ENCODE results near the gene IWS1. TPM values are rescaled to one million over a fixed set of nuclear protein-coding genes. Genes with fewer than 3 reads are reported as not detected.

IWS1 gene
- total and polyA plus RNA-seq, 9 of the 15 experiments (the other 6 are each of a cell fraction or from before 2014, with no cell fraction given), result 20.8 to 67.2 (median 46.6) TPM

DNA sequence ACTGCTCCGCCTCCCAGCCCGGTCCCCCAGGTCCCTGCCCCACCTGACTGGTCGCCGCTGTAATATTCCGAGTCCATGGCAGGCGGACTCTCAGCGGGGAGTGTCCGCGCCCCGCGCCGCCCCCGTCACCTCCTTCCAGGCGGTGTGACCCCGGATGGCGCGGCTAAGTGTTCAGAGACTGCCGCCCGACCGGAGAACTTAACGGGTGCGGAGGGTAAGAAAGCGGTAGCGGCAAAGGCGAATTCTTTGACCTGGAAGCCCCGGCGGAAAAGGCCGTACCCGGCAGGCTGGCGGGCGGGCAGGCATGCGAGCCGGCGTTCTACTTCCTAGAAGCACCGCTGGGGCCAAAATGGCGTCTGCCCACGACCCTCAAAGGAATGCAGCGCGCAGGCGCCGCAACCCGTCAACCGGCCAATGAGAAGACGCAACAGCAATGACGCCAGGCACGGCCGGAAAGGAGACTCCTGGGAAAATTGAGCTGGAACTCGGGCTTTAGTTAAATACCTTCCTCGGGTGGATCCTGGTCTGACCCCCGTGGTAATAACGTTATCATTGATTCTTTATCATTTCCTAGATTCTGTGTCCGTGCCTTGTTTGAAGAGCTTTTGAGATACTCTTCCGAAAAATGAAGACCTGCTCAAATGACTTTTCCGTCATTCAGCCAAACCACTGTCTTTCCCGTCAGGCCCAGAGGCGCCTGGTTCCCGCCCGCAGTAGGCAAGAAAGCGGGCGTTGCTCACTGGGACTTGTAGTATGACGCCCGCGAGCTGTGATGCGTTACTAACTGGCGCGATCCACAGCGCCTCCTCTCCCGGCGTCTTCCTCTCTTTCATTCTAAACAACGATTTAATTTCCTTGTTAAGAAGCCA lies at the start of gene IWS1 (continued):
- TF ChIP-seq, protein P1, sequence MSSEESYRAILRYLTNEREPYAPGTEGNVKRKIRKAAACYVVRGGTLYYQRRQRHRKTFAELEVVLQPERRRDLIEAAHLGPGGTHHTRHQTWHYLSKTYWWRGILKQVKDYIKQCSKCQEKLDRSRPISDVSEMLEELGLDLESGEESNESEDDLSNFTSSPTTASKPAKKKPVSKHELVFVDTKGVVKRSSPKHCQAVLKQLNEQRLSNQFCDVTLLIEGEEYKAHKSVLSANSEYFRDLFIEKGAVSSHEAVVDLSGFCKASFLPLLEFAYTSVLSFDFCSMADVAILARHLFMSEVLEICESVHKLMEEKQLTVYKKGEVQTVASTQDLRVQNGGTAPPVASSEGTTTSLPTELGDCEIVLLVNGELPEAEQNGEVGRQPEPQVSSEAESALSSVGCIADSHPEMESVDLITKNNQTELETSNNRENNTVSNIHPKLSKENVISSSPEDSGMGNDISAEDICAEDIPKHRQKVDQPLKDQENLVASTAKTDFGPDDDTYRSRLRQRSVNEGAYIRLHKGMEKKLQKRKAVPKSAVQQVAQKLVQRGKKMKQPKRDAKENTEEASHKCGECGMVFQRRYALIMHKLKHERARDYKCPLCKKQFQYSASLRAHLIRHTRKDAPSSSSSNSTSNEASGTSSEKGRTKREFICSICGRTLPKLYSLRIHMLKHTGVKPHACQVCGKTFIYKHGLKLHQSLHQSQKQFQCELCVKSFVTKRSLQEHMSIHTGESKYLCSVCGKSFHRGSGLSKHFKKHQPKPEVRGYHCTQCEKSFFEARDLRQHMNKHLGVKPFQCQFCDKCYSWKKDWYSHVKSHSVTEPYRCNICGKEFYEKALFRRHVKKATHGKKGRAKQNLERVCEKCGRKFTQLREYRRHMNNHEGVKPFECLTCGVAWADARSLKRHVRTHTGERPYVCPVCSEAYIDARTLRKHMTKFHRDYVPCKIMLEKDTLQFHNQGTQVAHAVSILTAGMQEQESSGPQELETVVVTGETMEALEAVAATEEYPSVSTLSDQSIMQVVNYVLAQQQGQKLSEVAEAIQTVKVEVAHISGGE (CRISPR knock-in tag; IDR thresholded peaks at IDR 0.05), result peak in 1 of 3 experiments; percentile 22; a peak in 1 of 6 replicates
- TF ChIP-seq MAFK (IDR thresholded peaks at IDR 0.05; ENCODE audit: low read length) (no peak), KLF10 (CRISPR knock-in tag; IDR thresholded peaks at IDR 0.05) (no peak), RBFOX2 (IDR thresholded peaks at IDR 0.05; ENCODE audit: low read depth, low read length) (peak; percentile 97), ZBTB8A (IDR thresholded peaks at IDR 0.05; ENCODE audit: partially characterized antibody) (no peak), KDM4B (IDR thresholded peaks at IDR 0.05; ENCODE audit: borderline replicate concordance in 2 of 2, low read depth in 1 of 2) (0 out of 4 replicates have a peak, but pooled peaks of 1 of the 2 experiments have one; percentile 30), ZC3H4 (CRISPR knock-in tag; IDR thresholded peaks at IDR 0.05; ENCODE audit: borderline replicate concordance) (no peak), WHSC1 (IDR thresholded peaks at IDR 0.05; ENCODE audit: low read length) (no peak), SIX5 (IDR thresholded peaks at IDR 0.05; ENCODE audit: borderline replicate concordance in 1 of 2, insufficient read depth in 1 of 2, low read depth in 1 of 2, low read length in 2 of 2) (peak; percentile 49 to 67; a peak in 3 of 4 replicates), FUS (optimal IDR thresholded peaks at IDR 0.05; ENCODE audit: low read depth, low read length) (no peak)
- TF ChIP-seq, protein P2, sequence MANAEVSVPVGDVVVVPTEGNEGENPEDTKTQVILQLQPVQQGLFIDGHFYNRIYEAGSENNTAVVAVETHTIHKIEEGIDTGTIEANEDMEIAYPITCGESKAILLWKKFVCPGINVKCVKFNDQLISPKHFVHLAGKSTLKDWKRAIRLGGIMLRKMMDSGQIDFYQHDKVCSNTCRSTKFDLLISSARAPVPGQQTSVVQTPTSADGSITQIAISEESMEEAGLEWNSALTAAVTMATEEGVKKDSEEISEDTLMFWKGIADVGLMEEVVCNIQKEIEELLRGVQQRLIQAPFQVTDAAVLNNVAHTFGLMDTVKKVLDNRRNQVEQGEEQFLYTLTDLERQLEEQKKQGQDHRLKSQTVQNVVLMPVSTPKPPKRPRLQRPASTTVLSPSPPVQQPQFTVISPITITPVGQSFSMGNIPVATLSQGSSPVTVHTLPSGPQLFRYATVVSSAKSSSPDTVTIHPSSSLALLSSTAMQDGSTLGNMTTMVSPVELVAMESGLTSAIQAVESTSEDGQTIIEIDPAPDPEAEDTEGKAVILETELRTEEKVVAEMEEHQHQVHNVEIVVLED (CRISPR knock-in tag; IDR thresholded peaks at IDR 0.05), result peak; percentile 63
- TF ChIP-seq, protein P3, sequence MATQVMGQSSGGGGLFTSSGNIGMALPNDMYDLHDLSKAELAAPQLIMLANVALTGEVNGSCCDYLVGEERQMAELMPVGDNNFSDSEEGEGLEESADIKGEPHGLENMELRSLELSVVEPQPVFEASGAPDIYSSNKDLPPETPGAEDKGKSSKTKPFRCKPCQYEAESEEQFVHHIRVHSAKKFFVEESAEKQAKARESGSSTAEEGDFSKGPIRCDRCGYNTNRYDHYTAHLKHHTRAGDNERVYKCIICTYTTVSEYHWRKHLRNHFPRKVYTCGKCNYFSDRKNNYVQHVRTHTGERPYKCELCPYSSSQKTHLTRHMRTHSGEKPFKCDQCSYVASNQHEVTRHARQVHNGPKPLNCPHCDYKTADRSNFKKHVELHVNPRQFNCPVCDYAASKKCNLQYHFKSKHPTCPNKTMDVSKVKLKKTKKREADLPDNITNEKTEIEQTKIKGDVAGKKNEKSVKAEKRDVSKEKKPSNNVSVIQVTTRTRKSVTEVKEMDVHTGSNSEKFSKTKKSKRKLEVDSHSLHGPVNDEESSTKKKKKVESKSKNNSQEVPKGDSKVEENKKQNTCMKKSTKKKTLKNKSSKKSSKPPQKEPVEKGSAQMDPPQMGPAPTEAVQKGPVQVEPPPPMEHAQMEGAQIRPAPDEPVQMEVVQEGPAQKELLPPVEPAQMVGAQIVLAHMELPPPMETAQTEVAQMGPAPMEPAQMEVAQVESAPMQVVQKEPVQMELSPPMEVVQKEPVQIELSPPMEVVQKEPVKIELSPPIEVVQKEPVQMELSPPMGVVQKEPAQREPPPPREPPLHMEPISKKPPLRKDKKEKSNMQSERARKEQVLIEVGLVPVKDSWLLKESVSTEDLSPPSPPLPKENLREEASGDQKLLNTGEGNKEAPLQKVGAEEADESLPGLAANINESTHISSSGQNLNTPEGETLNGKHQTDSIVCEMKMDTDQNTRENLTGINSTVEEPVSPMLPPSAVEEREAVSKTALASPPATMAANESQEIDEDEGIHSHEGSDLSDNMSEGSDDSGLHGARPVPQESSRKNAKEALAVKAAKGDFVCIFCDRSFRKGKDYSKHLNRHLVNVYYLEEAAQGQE (IDR thresholded peaks at IDR 0.05; ENCODE audit: borderline replicate concordance), result no peak
- TF ChIP-seq, protein P3 (CRISPR knock-in tag; IDR thresholded peaks at IDR 0.05; ENCODE audit: low read depth), result no peak
